Thyroid gland (tissue), 4 donors: ENCODE measurements around the gene XIST. TPM values are rescaled to one million over a fixed set of nuclear protein-coding genes. Genes with fewer than 3 reads are reported as not detected.

Experiments
- DNase-seq, 2 donors: peaks; one replicate each; pipeline ENCODE4 v3.0.0-alpha.2; 2019
- H3K27ac ChIP-seq, 3 donors: fragments of 200-600 bp; sonication (generic); 1 replicate in 2 of 3; 2 replicates in 1 of 3; pipeline ENCODE4 v1.5.1; 2016 to 2019; ENCODE audit warnings: mild to moderate bottlenecking in 1 of 3, moderate library complexity in 1 of 3
- H3K27me3 ChIP-seq: fragments of 200-600 bp; sonication (generic); one replicate; pipeline ENCODE4 v1.5.1; 2019
- H3K36me3 ChIP-seq, 2 donors: fragments of 200-600 bp; sonication (generic); one replicate each; pipeline ENCODE4 v1.5.1; 2016 to 2019
- H3K4me1 ChIP-seq, 2 donors: fragments of 200-600 bp; sonication (generic); one replicate each; pipeline ENCODE4 v1.5.1; 2017 to 2019
- H3K4me3 ChIP-seq, 3 donors: fragments of 200-600 bp; sonication (generic); replicated peaks in 1 of 3; 1 replicate in 2 of 3; 2 replicates in 1 of 3; pipeline ENCODE4 v1.5.1; 2016; ENCODE audit warnings: mild to moderate bottlenecking in 1 of 3
- H3K9me3 ChIP-seq: fragments of 200-600 bp; sonication (generic); one replicate; pipeline ENCODE4 v1.5.1; 2017
- POLR2A ChIP-seq, 2 donors: fragments of 450-650 bp; IDR thresholded peaks; one replicate each; pipeline ENCODE4 v1.6.1; 2017; ENCODE audit warnings: antibody characterized with exemption in 2 of 2, mild to moderate bottlenecking in 2 of 2, moderate library complexity in 1 of 2
- WGBS, 2 donors: methylation state at CpG; one replicate each; pipeline ENCODE4 v1.1.5; 2017; 5-methylcytosine and 5-hydroxymethylcytosine counted together
- intact Hi-C: fragments of 100-400 bp; cut with DNase I; formaldehyde crosslinking; loops from one replicate; pipeline ENCODE4 v1.15.1; 2023
- total RNA-seq, 4 donors: library from RNA; depleted of rRNA; stranded (reverse); fragments of >200 nt; gene quantifications; one replicate each; pipeline ENCODE4 v1.2.3, GENCODE V29; 2016
- TF ChIP-seq, protein P1 (sequence below), 6 experiments: fragments of 200-600 bp in 3 of 6; fragments of 450-650 bp in 3 of 6; sonication (generic) in 3 of 6; IDR thresholded peaks; one replicate each; pipeline ENCODE4 v1.5.1; 2016 to 2019; ENCODE audit warnings: antibody characterized with exemption in 6 of 6, mild to moderate bottlenecking in 2 of 6, inconsistent platforms in 1 of 6, moderate library complexity in 1 of 6

The XIST gene
- total RNA-seq, 4 donors from 2014 or later, result 300 to 309 TPM; not detected in 2

DNA sequence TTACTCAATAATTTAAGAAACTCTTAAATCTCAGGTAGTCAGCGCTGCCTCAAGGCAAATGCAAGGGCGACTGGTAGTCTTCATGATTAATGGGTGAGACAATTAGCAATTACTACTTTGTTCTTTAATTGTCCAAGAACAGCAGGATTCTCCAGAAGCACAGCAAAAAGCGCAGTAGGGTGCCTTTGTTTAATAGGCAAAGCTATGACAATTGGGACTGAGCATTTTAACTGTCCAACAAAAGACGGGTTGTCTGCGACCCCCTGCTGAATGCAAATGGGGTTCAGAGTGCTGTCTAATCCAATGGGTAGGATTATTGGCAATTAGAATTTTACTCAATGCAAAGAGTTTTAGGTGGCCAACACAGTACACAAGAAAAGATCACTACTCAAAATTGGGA lies 3.4 kb downstream of the XIST start:
- no peak overlapping the region for H3K27ac ChIP-seq
- no peak for DNase-seq
- 84 to 87% methylated on average over 5 of the region's 5 CpGs for WGBS, 2 donors
- no peaks in the 10 kb centered on the region for H3K9me3 ChIP-seq
- no peak for TF ChIP-seq POLR2A (IDR thresholded peaks at IDR 0.05)
- TF ChIP-seq, protein P1, sequence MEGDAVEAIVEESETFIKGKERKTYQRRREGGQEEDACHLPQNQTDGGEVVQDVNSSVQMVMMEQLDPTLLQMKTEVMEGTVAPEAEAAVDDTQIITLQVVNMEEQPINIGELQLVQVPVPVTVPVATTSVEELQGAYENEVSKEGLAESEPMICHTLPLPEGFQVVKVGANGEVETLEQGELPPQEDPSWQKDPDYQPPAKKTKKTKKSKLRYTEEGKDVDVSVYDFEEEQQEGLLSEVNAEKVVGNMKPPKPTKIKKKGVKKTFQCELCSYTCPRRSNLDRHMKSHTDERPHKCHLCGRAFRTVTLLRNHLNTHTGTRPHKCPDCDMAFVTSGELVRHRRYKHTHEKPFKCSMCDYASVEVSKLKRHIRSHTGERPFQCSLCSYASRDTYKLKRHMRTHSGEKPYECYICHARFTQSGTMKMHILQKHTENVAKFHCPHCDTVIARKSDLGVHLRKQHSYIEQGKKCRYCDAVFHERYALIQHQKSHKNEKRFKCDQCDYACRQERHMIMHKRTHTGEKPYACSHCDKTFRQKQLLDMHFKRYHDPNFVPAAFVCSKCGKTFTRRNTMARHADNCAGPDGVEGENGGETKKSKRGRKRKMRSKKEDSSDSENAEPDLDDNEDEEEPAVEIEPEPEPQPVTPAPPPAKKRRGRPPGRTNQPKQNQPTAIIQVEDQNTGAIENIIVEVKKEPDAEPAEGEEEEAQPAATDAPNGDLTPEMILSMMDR (IDR thresholded peaks at IDR 0.05), result no peak
- H3K4me3 ChIP-seq, result peak overlapping the region in 1 of 3 donors; percentile 24
- intact Hi-C loops, result no loop called here
- peaks cover 19 to 26% of the 10 kb centered on the region in 2 donors for H3K4me1 ChIP-seq
- H3K27me3 ChIP-seq, result no peaks in the 10 kb centered on the region
- no peaks in the 10 kb centered on the region for H3K36me3 ChIP-seq

GRCh38 chrX:73847991-73848390 lies 4.5 kb downstream of the XIST start:
- DNase-seq, result no peak
- no peaks in the 10 kb centered on the region for H3K9me3 ChIP-seq
- TF ChIP-seq, protein P1 (IDR thresholded peaks at IDR 0.05), result no peak
- TF ChIP-seq POLR2A (IDR thresholded peaks at IDR 0.05), result no peak
- 88 to 95% methylated on average over 1 of the region's 1 CpG for WGBS, 2 donors
- peak overlapping the region in 1 of 3 donors; percentile 24 for H3K4me3 ChIP-seq
- peaks cover 26 to 28% of the 10 kb centered on the region in 2 donors for H3K4me1 ChIP-seq
- no peaks in the 10 kb centered on the region for H3K27me3 ChIP-seq
- H3K36me3 ChIP-seq, result no peaks in the 10 kb centered on the region
- intact Hi-C loops, result no loop called here
- no peak overlapping the region for H3K27ac ChIP-seq

- TF ChIP-seq, protein P1 (IDR thresholded peaks at IDR 0.05), result no peak
- no peak for TF ChIP-seq POLR2A (IDR thresholded peaks at IDR 0.05)
Measured at GRCh38 chrX:73847100-73847499, 5.4 kb downstream of the XIST start.

DNA sequence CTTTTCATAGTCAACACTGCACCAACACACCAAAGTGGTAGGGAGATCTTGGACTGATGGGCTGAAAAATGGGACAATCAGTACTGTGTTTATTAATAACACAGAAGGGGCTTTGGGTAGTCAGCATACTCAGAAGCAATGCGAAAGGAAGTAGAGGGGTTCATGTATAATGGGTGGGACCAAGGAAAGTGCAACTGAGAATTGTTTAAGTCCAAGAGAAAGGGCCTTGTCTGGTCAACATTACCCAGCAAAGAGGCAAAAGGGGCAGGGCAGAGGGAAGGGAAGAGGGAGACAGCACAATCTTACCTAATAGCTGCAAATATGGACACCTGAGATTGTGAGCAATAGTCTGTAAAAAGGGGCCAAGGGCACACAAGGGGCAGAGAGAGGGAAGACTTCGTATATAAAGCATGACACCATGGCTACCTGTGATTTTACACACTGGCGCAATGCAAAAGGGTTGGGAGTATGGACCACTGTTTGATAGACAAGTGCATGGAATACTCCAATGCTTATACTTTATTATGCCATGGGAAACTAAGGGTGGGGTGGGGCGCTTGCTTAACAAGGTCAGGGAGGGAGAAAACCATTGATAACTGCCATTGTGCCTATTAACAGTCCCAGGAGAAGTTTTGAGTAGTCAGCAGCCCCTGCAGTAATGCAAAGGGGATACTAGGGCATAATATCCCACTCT lies 9.8 kb downstream of the XIST start:
- H3K36me3 ChIP-seq, result no peaks in the 10 kb centered on the region
- no peak overlapping the region for H3K27ac ChIP-seq
- H3K9me3 ChIP-seq, result no peaks in the 10 kb centered on the region
- no peak for DNase-seq
- intact Hi-C loops, result no loop called here
- 93 to 95% methylated on average over 4 of the region's 4 CpGs for WGBS, 2 donors
- TF ChIP-seq, protein P1 (IDR thresholded peaks at IDR 0.05), result no peak
- TF ChIP-seq POLR2A (IDR thresholded peaks at IDR 0.05), result no peak
- H3K4me1 ChIP-seq, result peaks cover 19 to 32% of the 10 kb centered on the region in 2 donors
- no peaks in the 10 kb centered on the region for H3K27me3 ChIP-seq
- H3K4me3 ChIP-seq, result no peak overlapping the region

More at GRCh38 chrX:73847100-73847499, 5.4 kb downstream of the XIST start:
- no peaks in the 10 kb centered on the region for H3K9me3 ChIP-seq
- H3K27ac ChIP-seq, result no peak overlapping the region
- no peak overlapping the region for H3K4me3 ChIP-seq
- no peaks in the 10 kb centered on the region for H3K27me3 ChIP-seq
- H3K36me3 ChIP-seq, result no peaks in the 10 kb centered on the region
- intact Hi-C loops, result no loop called here
- WGBS, 2 donors, result 96% methylated on average over 2 of the region's 2 CpGs
- DNase-seq, result no peak
- peaks cover 26 to 32% of the 10 kb centered on the region in 2 donors for H3K4me1 ChIP-seq

DNA sequence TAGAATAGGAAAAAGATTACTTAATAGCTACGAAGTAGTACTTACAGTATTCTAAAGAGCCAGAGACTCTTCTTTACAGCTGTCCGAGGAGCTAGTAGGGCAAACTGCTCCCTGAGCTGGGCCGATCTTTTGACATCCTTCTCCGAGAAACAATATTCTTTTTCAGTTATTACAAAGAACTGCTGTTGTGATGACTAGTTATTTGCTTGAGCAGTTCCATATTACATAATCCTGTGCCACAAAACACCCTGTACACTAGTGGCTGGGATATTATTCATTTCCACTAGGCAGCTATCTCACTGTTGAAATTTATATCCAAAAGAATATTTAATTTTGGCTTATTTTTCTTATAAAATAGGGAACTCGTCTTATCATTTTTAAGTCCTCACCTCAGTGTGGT lies 11.2 kb downstream of the XIST start:
- 87 to 90% methylated on average over 5 of the region's 5 CpGs for WGBS, 2 donors
- Histone ChIP-seq H3K9me3 (no peaks in the 10 kb centered on the region), H3K4me3 (no peak overlapping the region), H3K27ac (no peak overlapping the region), H3K27me3 (no peaks in the 10 kb centered on the region), H3K4me1 (peaks cover 15 to 26% of the 10 kb centered on the region in 2 donors), H3K36me3 (no peaks in the 10 kb centered on the region)
- no peak for TF ChIP-seq POLR2A (IDR thresholded peaks at IDR 0.05)
- TF ChIP-seq, protein P1 (IDR thresholded peaks at IDR 0.05), result no peak
- intact Hi-C loops, result no loop called here
- no peak for DNase-seq
